HCT116 (cell line): Measurements from ENCODE around the gene OR5AC2. TPM values are rescaled to one million over a fixed set of nuclear protein-coding genes. Genes with fewer than 3 reads are reported as not detected.

Experiments used
- ATAC-seq: fragments of 200-7000 bp; cut with Tn5 transposase; 2 replicates; pipeline ENCODE4 v1.9.1; 2020; ENCODE audit warnings: mild to moderate bottlenecking, moderate library complexity
- BruUV-seq: library from RNA; stranded (reverse); fragments of 400-500 nt; replicated peaks from 2 replicates; lab custom pipeline; 2021; lab: Mats Ljungman, UMichigan
- CTCF ChIA-PET: fragments of 300-600 bp; sonication (Branson Sonifier 250); formaldehyde crosslinking; loops from one replicate; lab custom pipeline; 2021; ENCODE audit warnings: antibody characterized with exemption; lab: Charles Lee
- POLR2A ChIA-PET: fragments of 300-600, 350-600 bp; sonication (Branson Sonifier 250); formaldehyde crosslinking; loops from one replicate; lab custom pipeline; 2021; ENCODE audit warnings: antibody characterized with exemption; lab: Charles Lee
- RAD21 ChIA-PET, 2 experiments: fragments of 300-600 bp; sonication (Branson Sonifier 250); formaldehyde crosslinking; loops; one replicate each; lab custom pipeline; 2023; ENCODE audit warnings: low total read pairs in 2 of 2; ENCODE audit not compliant: uncharacterized antibody in 2 of 2, unreplicated experiment in 2 of 2, low non-redundant PET in 1 of 2; lab: Charles Lee
- DNase-seq: peaks from one replicate; pipeline ENCODE4 v3.0.0-alpha.2; 2010; ENCODE audit warnings: low read depth, low spot score
- H2AFZ ChIP-seq: fragments of 200-600 bp; shearing (Covaris generic), sonication (generic); 2 replicates; pipeline ENCODE4 v1.6.1; 2017; ENCODE audit warnings: low read depth, mixed run types, mixed read lengths, antibody characterized with exemption, low read length; ENCODE audit not compliant: poor library complexity, severe bottlenecking
- H3K27ac ChIP-seq: 2 replicates; pipeline ENCODE4 v1.5.1; 2012; ENCODE audit warnings: low read depth, low read length
- H3K27me3 ChIP-seq: fragments of 200-600 bp; sonication (generic); 2 replicates; pipeline ENCODE4 v1.6.1; 2016; ENCODE audit warnings: mixed run types, low read length, mixed read lengths; ENCODE audit not compliant: insufficient read depth
- H3K36me3 ChIP-seq, 2 experiments: fragments of 200-500 bp in 1 of 2; fragments of 200-600 bp in 1 of 2; sonication (Bioruptor generic) in 1 of 2; sonication (generic) in 1 of 2; 2 replicates each; pipeline versions ENCODE4 v1.5.1 to v1.6.1; 2014 to 2016; ENCODE audit warnings: low read length in 2 of 2, inconsistent platforms in 1 of 2, mixed read lengths in 1 of 2, mixed run types in 1 of 2; ENCODE audit not compliant: insufficient read depth in 2 of 2, control insufficient read depth in 1 of 2
- H3K4me1 ChIP-seq, 2 experiments: fragments of 200-600 bp in 1 of 2; sonication (generic) in 1 of 2; 2 replicates each; pipeline versions ENCODE4 v1.5.1 to v1.6.1; 2012 to 2017; ENCODE audit warnings: low read length in 2 of 2, inconsistent platforms in 1 of 2, mild to moderate bottlenecking in 1 of 2, mixed read lengths in 1 of 2, mixed run types in 1 of 2, moderate library complexity in 1 of 2; ENCODE audit not compliant: insufficient read depth in 2 of 2, control insufficient read depth in 1 of 2
- H3K4me2 ChIP-seq: fragments of 200-600 bp; sonication (generic); 2 replicates; pipeline ENCODE4 v1.6.1; 2017; ENCODE audit warnings: mixed run types, low read length, mixed read lengths
- H3K4me3 ChIP-seq, 2 experiments: fragments of 200-600 bp in 1 of 2; sonication (generic) in 1 of 2; replicated peaks in 1 of 2; 2 replicates each; pipeline ENCODE4 v1.5.1; 2011 to 2016; ENCODE audit warnings: low read length in 2 of 2, control low read depth in 1 of 2, low read depth in 1 of 2, mild to moderate bottlenecking in 1 of 2, mixed read lengths in 1 of 2, mixed run types in 1 of 2
- H3K79me2 ChIP-seq: fragments of 200-600 bp; sonication (generic); 2 replicates; pipeline ENCODE4 v1.6.1; 2017; ENCODE audit warnings: mild to moderate bottlenecking, mixed run types, low read length, moderate library complexity, mixed read lengths; ENCODE audit not compliant: insufficient read depth
- H3K9ac ChIP-seq: fragments of 200-600 bp; sonication (generic); 2 replicates; pipeline ENCODE4 v1.6.1; 2016; ENCODE audit warnings: low read length, mixed read lengths
- H3K9me2 ChIP-seq: fragments of 200-600 bp; sonication (generic), shearing (Covaris generic); 2 replicates; pipeline ENCODE4 v1.6.1; 2017; ENCODE audit warnings: mixed run types, mild to moderate bottlenecking, moderate library complexity; ENCODE audit not compliant: insufficient read depth
- H3K9me3 ChIP-seq, 2 experiments: fragments of 200-500 bp in 1 of 2; fragments of 200-600 bp in 1 of 2; sonication (Bioruptor generic) in 1 of 2; sonication (generic) in 1 of 2; 2 replicates each; pipeline ENCODE4 v1.6.1; 2014 to 2017; ENCODE audit warnings: low read length in 2 of 2, mixed read lengths in 2 of 2, inconsistent platforms in 1 of 2, low read depth in 1 of 2, mild to moderate bottlenecking in 1 of 2, mixed run types in 1 of 2, moderate library complexity in 1 of 2; ENCODE audit not compliant: control insufficient read depth in 1 of 2, insufficient read depth in 1 of 2
- H4K20me1 ChIP-seq: fragments of 200-600 bp; sonication (generic), shearing (Covaris generic); 2 replicates; pipeline ENCODE4 v1.6.1; 2017; ENCODE audit warnings: mixed run types, mild to moderate bottlenecking, moderate library complexity; ENCODE audit not compliant: insufficient read depth
- CBX3 ChIP-seq: IDR thresholded peaks from 2 replicates; pipeline ENCODE4 v1.6.1; 2012; ENCODE audit warnings: low read depth
- CEBPB ChIP-seq: IDR thresholded peaks from 2 replicates; pipeline ENCODE4 v1.6.1; 2012; ENCODE audit warnings: low read depth
- ELF1 ChIP-seq: IDR thresholded peaks from 2 replicates; pipeline ENCODE4 v1.6.1; 2012; ENCODE audit warnings: low read depth, borderline replicate concordance
- FOSL1 ChIP-seq: IDR thresholded peaks from 2 replicates; pipeline ENCODE4 v1.6.1; 2012; ENCODE audit warnings: low read depth
- JUND ChIP-seq: IDR thresholded peaks from 2 replicates; pipeline ENCODE4 v1.6.1; 2012
- MAX ChIP-seq: IDR thresholded peaks from 2 replicates; pipeline ENCODE4 v1.6.1; 2012
- POLR2AphosphoS5 ChIP-seq: IDR thresholded peaks from 2 replicates; pipeline ENCODE4 v1.6.1; 2011; ENCODE audit warnings: mild to moderate bottlenecking, low read depth, low read length, moderate library complexity
- SRF ChIP-seq: IDR thresholded peaks from 2 replicates; pipeline ENCODE4 v1.6.1; 2012; ENCODE audit warnings: low read depth
- TCF7L2 ChIP-seq: IDR thresholded peaks from 2 replicates; pipeline ENCODE4 v1.7.0; 2011; ENCODE audit warnings: borderline replicate concordance, inconsistent platforms; ENCODE audit not compliant: insufficient read depth, insufficient read length; ENCODE audit errors: extremely low read depth
- ZBTB33 ChIP-seq: IDR thresholded peaks from 2 replicates; pipeline ENCODE4 v1.6.1; 2011; ENCODE audit warnings: mild to moderate bottlenecking, low read length, moderate library complexity; ENCODE audit not compliant: insufficient replicate concordance; ENCODE audit errors: extremely low read depth
- ZFX ChIP-seq: fragments of 450-650 bp; IDR thresholded peaks from 2 replicates; pipeline ENCODE4 v1.6.1; 2017
- intact Hi-C: fragments of 100-400 bp; cut with micrococcal nuclease; formaldehyde crosslinking; loops from 2 replicates; pipeline ENCODE4 v1.10.0; 2022
- total RNA-seq: library from RNA; stranded (reverse); gene quantifications from one replicate; pipeline ENCODE4 v1.2.1, GENCODE V29; 2021; ENCODE audit not compliant: unreplicated experiment

Gene OR5AC2
- total RNA-seq, 1 experiment from 2014 or later = not detected

DNA sequence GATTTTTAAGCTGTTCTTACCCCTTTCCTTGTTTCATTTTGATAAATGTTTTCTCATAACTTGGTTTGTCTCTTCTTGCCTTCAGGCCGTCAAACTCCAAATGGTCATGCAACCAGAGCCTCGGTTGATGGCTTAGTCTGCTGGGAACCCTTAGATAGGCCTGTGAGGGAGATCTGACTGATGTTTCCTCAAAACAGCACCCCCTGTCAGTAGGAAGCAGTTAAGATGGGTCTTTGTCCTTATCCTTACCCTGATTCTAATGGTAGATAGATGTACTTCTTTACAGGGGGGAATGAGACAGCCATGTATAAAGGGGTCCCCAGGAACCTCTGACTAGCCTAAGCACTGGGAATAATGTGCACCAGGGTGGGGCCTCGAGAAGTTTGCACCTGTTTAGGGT lies 27.3 kb downstream of the OR5AC2 start:
- H3K27me3 ChIP-seq = 0 out of 2 replicates have a peak, but pooled peaks cover 3% of the 10 kb centered on the region
- DNase-seq = no peak
- 0 out of 2 replicates have a peak, but pooled peaks have one; percentile 40 for ATAC-seq
- BruUV-seq = no TSS peak
- ChIA-PET CTCF (no interaction called here), POLR2A (no interaction called here), RAD21 (no interaction called here)
- H3K9me3 ChIP-seq = no peaks in the 10 kb centered on the region
- no peaks in the 10 kb centered on the region for H3K9me2 ChIP-seq
- no peaks in the 10 kb centered on the region for H3K79me2 ChIP-seq
- intact Hi-C loops = no loop called here
- TF ChIP-seq POLR2AphosphoS5 (no peak), FOSL1 (no peak), ZFX (no peak), SRF (no peak), ZBTB33 (no peak), CEBPB (no peak), CBX3 (no peak)
- H3K36me3 ChIP-seq = no peaks in the 10 kb centered on the region
- no peaks in the 10 kb centered on the region for H3K4me1 ChIP-seq
- H3K27ac ChIP-seq = no peak overlapping the region
- H3K4me3 ChIP-seq = no peak overlapping the region
- H4K20me1 ChIP-seq = no peaks in the 10 kb centered on the region
- H2AFZ ChIP-seq = no peak overlapping the region
- H3K9ac ChIP-seq = no peak overlapping the region
- H3K4me2 ChIP-seq = no peak overlapping the region

GRCh38 chr3:98115717-98116116 lies 28.7 kb downstream of the OR5AC2 start:
- Histone ChIP-seq H3K79me2 (no peaks in the 10 kb centered on the region), H3K36me3 (no peaks in the 10 kb centered on the region), H3K4me2 (no peak overlapping the region), H3K9me3 (no peaks in the 10 kb centered on the region), H3K9ac (no peak overlapping the region), H3K4me1 (no peaks in the 10 kb centered on the region), H4K20me1 (no peaks in the 10 kb centered on the region), H3K4me3 (no peak overlapping the region), H2AFZ (no peak overlapping the region), H3K9me2 (no peaks in the 10 kb centered on the region), H3K27ac (no peak overlapping the region), H3K27me3 (0 out of 2 replicates have a peak, but pooled peaks cover 3% of the 10 kb centered on the region)
- ATAC-seq (no peak), DNase-seq (no peak)
- ChIA-PET CTCF (no interaction called here), RAD21 (no interaction called here), POLR2A (no interaction called here)
- no TSS peak for BruUV-seq
- intact Hi-C loops = no loop called here
- no peak for TF ChIP-seq MAX
- TF ChIP-seq JUND = no peak
- no peak for TF ChIP-seq ELF1
- TF ChIP-seq TCF7L2 = no peak
